Measurements from ENCODE around the gene CCNC. TPM values are rescaled to one million over a fixed set of nuclear protein-coding genes. Genes with fewer than 3 reads are reported as not detected.
A peak's percentile ranks its signal among the peaks of the same experiment; 100 is the strongest.

Gene CCNC, protein sequence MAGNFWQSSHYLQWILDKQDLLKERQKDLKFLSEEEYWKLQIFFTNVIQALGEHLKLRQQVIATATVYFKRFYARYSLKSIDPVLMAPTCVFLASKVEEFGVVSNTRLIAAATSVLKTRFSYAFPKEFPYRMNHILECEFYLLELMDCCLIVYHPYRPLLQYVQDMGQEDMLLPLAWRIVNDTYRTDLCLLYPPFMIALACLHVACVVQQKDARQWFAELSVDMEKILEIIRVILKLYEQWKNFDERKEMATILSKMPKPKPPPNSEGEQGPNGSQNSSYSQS
- 54.7 TPM for polyA plus RNA-seq (2013, experiment 1 of 2; ENCODE audit: insufficient read length)
- 56.0 TPM for polyA plus RNA-seq (2013, experiment 2 of 2; ENCODE audit: insufficient read length)

DNA sequence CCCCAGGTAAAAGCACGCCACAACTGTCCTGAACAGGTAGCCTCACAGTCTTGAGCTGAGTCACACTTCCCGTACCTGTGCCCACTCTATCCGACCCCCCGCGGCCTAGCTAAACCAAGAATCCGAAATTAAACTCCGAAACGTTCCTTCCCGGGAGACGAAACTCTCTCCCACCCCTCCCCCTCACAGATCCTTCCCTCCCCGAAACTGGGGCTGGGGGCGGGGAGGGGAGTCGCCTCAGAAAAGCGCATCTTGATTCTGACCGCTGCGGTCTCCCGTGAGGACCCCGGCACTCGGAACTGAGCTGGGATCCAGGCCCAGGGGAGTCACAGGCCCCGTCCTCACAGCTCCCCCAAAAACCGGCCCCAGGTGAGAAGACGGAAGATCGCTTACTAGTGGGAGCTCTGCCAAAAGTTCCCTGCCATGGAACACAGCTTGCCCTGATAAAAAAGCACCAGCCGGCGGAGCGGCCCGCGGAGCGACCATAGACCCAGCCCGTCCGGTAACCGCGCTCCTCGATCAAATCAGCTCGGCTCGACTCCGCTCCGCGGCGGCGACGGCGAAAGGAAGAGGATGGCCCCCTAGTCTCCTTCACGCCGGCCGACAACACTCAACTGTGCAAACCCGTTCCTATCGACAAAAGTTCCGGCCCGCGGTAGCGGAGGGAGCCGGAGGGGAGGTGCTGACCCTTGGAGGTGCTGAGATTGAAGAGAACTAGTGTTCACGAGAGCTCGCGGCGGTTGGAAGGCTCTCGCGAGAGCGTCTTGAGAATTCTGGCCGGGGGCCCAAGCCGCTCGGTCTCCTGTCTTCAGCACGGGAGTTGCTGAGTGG, at the start of gene CCNC:
TSS of gene CCNC (minus strand) at position 558 of the 831 bp plus-strand sequence. CDS start at position 425, 133 bp downstream.
- DNase-seq, result peak; percentile 98

DNA sequence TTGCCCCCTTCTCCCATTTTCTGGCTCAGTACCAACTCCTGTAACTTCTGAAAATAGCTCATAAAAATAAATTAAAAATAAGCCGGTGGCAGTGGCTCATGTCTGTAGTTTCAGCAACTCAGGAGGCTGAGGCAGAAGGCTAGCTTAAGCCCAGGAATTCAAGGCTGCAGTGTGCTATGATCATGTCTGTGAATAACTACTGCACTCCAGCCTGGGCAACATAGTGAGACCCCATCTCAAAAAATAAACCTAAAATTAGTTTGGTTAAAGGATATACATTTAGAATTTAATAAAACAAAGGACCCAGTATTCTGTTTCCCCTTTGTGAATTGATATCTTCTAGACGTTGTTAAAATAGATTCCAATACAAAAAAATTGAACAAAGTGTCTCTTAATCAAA, 48.7 kb upstream of the CCNC start:
- no peak for DNase-seq

DNA sequence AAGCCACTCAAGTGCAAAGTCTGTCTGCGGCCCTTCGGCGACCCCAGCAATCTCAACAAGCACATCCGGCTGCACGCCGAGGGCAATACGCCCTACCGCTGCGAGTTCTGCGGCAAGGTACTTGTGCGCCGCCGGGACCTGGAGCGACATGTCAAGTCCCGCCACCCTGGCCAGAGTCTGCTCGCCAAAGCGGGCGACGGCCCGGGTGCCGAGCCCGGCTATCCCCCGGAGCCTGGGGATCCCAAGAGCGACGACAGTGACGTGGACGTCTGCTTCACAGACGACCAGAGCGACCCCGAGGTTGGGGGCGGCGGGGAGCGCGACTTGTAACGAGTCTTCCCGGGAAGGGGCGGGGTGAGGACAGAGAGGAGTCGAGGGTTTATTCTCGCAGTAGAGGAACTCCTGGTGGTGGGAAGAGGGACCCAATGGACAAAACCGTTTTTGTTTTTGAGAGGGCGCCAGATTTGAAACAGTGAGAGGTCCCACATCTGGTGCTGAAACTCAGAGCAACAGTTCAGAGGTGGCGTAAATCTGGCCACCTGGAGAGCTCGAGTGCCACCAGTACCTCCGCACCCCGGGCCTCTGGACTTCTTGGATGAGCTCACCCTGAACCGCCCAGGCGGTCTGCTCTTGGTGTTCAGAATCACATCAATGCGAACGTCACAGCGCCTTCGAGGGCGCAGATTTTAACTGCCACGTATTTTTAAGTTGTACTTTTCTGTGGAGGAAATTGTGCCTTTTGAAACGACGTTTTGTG, 46.1 kb upstream of the CCNC start:
- DNase-seq, result peak; percentile 7

DNA sequence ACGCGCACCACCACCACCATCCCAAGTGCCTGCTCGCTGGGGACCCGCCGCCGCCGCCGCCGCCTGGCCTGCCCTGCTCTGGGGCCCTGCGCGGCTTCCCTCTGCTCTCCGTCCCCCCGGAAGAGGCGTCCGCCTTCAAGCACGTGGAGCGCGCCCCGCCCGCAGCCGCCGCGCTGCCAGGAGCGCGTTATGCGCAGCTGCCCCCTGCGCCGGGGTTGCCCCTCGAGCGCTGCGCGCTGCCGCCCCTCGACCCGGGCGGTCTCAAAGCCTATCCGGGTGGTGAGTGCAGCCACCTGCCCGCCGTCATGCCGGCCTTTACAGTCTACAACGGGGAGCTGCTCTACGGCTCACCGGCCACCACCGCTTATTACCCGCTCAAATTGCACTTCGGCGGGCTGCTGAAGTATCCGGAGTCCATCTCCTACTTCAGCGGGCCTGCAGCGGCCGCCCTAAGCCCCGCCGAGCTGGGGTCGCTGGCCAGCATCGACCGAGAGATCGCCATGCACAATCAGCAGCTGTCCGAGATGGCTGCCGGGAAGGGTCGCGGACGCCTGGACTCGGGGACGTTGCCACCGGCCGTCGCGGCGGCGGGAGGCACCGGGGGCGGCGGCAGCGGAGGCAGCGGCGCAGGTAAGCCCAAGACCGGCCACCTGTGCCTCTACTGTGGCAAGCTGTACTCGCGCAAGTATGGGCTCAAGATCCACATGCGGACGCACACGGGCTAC, 45.4 kb upstream of the CCNC start:
- DNase-seq, result no peak

DNA sequence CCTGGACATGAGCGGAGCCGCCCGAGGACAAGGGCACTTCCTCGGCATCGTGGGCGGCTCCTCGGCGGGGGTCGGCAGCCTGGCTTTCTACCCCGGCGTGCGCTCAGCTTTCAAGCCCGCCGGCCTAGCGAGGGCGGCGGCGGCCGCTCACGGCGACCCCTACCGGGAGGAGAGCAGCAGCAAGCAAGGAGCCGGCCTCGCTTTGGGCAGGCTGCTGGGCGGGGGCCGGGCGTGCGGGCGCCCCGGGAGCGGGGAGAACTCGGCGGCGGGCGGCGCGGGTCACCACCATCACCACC, 44.9 kb upstream of the CCNC start:
- DNase-seq, result peak; percentile 44

DNA sequence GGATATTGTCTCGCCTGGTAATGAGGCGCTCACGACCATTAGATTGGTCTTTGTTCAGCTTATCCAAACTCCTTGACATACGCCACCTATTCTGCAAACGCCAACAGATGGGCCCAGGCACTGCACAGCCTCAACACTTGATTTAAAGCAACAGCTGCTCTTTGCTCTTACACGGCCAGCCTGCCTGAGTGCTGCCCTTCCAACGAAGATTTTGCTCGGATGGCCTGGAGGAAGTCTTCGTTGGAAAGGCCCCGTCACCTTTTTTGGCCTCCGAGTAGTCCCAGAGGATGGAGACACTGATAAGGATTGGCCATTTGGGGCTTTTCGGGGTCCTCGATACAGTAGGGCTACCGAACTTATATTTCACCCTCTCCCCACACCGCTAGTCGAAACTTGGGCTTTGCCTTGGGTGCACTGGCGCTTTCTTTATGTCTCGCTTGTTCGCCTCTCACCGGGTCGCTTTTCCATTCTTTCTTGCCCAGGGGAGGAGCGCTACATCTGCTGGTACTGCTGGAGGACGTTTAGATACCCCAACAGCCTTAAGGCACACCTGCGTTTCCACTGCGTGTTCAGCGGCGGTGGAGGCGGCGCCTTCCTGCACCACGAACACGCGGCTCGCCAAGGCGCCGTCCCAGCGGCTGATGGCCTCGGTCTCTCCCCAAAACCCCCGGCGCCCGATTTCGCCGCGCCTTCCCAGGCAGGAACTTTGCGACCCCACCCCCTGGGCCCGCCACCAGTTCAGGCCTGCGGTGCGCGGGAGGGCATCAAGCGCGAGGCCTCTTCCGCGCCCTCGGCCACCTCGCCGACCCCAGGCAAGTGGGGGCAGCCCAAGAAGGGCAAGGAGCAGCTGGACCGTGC, 44.3 kb upstream of the CCNC start:
- no peak for DNase-seq

DNA sequence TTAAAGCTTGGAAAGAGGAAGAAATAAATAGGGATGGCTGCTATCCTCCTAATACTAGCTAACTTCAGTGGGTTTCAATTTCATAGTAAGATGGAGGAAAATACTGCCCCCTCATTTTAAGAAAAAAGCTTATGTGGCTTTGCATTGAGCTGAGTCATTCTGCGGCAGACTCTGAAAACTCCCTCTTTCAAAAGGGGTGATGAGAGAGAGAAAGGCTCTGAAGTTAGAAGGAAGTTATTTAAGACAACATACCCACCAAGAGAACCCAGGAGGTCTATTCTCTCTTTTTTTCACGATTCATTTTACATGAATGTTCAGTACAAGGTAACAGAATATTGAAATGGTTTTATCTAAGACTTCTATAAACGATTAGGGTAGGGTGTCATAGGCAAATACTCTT, 42.7 kb upstream of the CCNC start:
- DNase-seq, result no peak

DNA sequence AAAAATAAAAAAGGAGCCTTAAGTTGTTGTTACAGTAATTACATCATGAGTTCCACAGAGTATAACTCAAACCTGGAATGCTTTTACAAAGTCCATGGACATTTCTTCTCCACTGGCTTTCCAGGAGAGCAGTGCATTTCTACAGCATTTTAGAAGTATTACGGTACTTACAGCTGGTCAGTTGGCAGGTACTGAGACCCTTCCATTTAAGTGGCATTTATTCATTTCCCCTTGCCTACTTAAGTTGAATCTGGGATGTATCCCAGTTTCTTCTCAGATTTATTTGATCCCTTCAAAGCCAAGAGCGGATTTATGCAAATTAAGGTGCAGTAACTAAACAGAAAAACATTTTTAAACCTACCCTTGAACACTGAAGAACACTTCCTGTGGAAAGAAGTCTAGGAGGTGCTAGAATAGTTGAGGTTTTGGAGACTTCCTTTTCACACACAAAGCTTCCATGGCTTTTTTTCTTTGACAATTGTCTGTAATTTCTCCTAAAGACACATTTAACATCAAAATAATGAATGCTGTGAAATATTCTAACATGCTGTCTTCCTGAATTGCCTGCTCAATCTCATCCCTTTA, 41.5 kb upstream of the CCNC start:
- no peak for DNase-seq

DNA sequence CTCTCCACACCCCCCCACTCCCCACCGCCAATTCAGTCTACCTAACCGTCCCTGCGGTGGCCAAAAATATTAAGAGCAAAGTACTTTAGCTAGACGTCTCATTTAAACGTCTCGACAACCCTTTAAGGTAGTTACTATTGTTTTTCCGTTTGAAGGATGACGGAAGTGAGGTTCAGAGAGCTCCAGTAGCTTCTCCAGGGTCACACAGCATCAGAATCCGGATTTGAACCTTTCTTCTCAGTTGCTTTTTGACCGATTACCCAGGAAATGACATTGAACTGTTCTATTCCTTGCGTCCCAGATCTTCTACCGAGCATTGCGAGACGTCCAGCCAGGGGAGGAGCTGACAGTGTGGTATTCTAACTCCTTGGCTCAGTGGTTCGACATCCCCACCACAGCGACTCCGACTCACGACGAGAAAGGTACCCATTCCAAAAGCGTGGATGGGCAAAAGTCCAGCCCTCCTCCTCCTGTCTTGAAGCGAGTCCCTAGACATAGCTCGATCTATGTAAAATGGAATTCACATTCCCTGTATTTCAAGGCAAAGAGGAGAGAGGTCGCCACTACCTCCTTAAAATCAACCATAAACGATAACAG, 40.5 kb upstream of the CCNC start:
- DNase-seq, result no peak

DNA sequence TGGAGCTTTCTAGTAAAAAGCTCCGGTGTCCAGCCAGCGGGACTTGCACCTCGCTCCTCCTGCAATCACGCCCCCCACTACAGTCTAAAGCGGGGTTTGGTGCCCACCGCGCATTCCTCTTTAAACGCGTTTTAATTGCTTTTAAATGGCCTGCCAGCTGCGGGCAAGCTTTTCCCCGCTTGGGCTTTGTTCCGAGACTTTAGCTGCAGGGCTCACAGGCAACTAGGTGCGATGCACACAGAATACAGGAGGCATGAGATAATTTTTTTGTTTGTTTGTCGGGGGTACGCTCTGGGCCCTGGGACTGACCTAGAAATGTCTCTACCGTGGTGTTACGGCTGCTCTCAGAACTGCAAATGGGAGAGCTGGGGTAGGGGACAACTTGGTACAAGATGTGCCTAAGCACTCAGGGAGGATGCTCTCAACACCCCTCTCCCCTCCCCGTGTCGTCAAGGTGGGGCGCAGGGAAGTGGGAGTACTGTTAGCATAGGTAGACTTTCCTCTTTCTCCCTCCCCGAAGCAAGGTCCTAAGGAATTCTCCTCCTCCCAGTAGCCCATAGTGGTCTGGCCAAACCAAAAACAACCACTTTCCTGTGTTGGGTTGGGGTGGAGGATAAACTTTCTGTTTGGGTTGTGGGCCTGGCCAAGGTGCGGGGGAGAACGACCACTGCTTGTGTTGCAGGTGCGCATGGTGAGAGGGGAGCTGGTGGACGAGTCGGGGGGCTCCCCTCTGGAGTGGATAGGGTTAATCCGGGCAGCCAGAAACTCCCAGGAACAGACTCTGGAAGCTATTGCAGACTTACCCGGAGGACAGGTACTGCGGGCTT, 39.8 kb upstream of the CCNC start:
- no peak for DNase-seq

DNA sequence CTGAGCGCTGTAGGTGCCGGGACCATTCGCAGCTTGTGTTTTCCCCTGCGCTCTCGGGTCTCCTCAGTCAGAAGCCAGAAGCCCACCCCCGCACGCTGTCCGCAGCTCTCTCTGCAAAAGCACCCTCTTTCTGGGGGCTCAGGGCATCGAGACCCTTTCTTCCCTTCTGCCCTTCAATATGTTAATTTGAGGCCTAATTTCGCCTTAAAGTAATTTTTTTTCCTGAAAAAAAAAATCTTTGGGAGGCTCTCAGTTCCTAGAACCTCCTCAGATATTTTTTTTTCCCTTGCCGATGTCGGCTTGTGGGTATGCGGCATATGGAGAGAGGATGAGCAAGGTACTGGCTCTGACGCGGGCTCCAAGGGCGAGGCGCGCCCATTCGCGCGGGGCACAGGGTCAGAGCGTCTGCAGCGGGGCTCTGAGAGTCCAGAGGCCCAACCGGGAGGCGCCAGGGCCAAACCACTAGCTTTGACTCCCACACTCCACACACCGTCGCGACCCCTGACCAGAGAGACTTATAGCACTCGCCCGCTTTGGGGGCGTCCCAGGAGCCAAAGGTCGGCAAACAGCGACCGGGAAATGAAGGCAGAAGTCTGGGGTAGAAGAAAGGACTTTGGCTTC, 39.1 kb upstream of the CCNC start:
- DNase-seq, result no peak

DNA sequence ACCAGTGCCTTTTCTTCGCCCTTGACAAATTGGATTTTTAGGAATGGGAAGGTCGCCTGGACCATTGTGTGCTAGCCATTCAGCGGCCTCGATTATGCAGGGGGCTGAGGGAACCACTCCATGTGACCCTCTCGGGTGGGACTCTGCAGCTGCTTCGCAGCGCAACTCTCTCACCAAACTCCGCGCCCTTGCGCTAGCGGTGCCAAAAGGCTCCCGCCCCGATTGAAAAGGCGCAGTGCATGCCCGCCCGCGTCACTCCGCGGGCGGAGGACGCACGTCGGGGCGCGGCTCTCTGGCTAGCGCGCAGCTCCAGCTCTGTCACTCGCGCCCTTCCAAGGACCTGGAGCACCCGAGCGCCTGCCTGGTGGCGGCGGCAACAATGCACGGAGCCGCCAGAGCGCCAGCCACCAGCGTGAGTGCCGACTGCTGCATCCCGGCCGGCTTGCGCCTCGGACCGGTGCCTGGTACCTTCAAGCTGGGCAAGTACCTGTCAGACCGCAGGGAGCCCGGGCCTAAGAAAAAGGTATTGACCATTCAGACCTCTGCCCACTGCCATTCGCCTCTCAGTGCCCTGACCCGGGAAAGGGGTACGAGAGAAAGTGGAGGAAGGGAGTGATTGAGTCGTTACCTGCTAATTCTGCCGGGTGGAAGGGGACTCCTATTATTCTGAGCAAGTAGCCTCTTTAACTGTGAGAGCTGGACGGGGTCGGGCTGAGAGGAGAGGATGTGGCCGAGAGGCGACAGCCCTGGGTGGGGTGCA, 38.4 kb upstream of the CCNC start, which contains the start of gene PRDM13:
TSS of gene PRDM13 (plus strand) at position 178 of the 760 bp plus-strand sequence. CDS start at position 380, 202 bp downstream.
- no peak for DNase-seq

DNA sequence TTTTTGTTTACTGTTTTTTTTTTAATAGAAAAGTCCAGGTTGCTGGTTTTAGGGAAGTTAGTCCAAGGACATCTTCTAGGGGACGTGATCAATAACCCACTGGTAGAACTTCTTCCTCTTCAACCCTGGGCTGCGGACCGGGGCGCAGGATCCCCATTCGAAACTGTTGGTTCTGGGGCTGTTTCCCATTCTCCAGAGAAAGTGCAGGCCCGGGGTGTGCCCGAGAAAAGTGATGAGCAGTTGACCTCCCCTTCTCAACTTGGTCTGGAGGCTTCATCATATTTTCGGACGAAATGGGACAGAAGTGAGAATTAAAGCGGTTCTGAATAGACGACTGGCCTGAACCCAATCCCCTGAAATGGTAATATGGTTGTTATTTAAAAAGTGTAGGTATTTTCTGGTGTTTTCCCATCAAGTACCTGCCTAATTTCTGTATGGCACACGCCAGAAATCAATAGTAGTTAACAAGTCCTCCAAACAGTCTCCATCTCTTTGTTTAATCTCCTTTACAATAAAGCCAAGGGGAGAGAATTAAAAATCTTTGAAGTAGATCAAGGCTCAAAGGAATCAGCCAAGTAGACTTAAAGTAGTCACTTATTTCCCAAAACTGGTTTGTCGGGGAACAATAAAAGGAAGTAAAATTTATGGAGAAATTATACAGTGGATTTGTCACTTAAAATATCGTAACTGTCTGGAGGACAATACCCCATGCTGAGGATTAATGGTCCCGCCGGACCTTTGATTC, 37.6 kb upstream of the CCNC start:
- no peak for DNase-seq

DNA sequence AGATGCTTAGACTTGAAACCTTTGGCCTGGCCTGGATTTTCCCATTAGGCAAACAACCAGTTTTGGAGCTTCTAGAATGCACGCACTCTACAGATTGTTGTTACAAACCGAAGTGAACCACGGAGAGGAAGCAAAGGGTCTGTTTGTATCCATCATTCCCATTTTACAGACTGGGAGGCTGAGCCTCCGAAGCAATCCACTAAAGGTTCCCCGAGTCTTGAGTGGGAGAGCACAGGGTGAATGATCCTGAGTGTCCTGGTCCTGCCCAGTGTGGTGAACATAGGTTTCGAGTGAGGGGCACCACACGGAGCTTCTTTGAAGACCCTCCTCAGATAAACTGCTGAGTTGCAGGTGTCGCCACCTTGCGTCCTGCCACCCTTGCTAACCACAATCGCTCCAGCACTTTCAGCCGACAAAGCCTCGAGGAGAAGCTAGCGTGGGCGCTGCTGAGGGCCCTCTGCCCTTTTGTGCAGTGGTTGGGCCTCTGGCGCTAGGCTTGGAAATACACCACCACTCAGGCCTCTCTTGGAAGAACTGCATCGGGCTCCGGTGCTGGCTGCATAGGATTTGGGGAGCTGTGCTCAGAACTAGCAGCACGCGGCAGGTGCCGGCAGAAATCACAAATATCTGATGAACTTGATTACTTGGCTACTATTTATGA, 36.7 kb upstream of the CCNC start:
- no peak for DNase-seq

DNA sequence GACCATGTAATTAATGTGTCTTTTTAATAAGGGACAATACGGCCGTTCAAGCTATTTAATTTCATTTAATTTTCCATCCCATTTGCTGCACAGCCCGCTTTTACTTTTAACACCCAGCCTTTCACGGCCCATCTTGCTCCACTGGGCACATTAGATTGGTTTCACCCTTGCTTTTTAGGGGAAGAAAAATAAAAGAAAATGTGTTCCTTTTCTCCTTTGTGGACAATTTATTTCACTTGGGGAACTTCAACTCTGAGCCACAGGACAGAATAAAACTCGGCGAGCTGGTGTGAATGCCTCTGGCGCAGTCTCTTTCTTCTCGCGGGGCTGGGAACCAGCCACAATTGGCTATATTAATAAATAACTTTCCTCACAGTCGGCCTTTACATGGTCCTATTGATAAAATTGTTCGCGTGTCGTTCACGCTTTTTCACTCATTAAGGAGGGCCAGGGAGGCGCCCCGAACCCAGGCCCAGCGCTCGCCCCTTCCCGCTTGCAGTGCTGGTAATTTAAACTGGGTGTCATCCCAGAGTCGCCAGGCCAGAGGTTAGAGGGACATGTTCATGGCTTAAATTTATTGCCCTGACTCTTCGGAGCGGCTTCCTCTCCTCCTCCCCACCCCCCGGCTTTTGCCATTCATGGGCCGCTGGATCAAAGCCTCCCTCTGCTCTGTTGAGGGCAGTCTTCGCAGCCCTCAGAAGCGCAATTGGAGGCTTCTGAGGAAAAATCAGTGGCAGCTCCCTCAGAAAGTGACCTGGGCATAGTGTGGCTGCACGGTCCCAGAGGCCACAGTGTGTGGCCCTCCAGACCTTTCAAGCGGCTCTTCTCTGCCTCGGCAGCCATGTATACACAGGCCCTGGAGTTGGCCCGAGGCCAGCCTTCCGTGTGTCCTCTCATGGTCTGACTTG, 36.0 kb upstream of the CCNC start:
- no peak for DNase-seq
